Kasumi-1 (cell line): ENCODE results near the gene KRTAP5-5.

ENCODE experiments used
- DNase-seq, 2 experiments: peaks; one replicate each; lab custom pipeline; 2025; lab: John Stamatoyannopoulos, UW

The KRTAP5-5 gene

GRCh38 chr11:1679881-1680280 lies 50.3 kb downstream of the KRTAP5-5 start:
- DNase-seq: no peak
